T-helper 22 cell (primary cell): ENCODE results near the gene THOC2.
"Not testable (repeated sequence)": the region's sequence is repeated elsewhere in the genome, so short reads cannot be mapped to it uniquely, and the experiment has no call there.

ENCODE experiments used
- DNase-seq: peaks from one replicate; pipeline ENCODE4 v3.0.0-alpha.2; 2020; ENCODE audit warnings: low read depth

The THOC2 gene

DNA sequence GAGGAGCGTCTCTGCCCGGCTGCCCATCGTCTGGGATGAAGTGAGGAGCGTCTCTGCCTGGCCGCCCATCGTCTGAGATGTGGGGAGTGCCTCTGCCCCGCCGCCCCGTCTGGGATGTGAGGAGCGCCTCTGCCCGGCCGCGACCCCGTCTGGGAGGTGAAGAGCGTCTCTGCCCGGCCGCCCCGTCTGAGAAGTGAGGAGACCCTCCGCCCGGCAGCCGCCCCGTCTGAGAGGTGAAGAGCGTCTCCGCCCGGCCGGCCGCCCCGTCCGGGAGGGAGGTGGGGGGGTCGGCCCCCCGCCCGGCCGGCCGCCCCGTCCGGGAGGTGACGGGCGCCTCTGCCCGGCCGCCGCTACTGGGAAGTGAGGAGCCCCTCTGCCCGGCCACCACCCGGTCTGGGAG is 1.2 kb upstream of the THOC2 start:
- DNase-seq: not testable (repeated sequence)

DNA sequence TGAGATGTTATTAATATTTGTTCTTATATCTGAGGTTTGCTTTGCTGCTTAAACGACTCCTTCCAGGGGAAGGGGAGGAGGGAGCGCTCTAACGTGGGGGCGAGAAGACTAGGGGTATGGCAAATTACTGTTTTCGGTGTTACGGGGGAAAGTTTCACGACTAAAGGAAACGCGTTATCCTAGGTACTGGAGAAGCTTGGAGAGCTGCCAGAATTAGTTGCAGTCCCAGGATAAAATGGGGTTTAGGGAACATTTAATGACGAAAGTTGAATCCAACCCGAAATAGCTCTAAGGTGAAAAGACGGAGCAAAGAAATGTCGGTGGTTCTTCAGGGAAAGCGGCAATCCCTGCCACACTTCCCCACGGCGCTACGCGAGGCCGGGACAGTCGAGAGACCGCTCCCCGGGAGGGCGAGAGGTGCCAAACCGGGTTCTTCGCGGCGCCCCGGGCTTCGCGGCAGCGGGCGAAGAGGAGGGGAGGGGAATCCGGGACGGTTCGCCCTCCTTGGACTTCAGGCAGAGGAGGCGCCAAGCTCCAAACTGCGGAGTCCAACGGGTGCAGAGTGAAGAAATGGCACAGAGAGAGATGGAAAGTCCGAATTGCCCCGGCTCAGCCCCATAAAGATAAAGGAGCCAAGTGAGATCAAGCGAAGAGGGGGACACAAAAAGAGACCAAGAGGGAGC is 724 bp downstream of the THOC2 start:
- DNase-seq: no peak

DNA sequence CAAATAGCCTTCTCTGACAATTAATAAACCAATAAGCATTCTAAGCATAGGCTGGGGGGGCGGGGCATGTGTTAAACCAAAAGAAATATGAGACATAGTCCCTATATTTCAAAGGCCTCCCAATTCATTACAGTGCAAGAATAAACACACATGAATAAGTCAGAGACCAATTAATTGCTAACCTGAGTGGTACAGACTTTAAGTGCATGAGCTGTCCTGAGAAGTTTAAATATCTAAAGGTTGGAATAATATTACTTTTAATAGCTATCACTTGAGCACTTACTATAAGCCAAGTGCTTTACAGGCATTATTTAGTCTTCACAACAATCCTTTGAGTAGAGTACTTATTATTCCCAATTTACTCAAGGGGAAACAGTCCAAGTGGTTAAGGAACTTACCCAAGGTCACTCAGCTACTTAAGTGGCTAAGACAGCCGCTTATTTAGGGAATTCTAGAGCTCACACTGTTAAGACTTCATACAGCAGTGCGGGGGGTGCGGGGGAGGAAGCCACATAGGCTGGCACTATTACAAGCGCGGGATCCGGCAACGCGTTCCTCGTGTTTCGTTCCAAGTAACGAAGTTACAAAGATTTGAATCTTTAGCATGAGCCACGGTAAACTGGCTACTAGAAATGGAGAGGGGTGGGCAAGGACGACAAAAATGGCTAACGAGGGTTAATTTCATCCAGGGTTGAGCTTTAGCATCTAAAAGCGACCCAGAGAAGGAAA is 1.4 kb downstream of the THOC2 start:
- DNase-seq: no peak

DNA sequence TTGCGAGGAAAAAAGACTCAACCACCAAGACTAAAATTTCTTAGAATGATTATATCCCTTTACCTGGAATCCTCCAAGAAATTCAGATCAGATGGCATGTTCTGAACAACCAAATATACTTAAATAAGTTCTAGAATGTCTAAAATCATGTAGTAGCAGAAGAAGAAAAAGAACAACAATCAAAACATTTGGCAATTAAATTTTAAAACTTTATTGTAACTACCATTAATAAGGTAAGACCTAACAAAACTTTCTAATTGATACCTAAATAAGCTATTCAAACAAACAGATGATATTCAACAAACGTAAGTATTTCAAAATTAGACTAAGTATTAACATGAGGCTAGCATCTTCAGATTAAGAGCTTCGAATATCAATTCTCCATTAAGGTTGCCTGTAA is 4.3 kb downstream of the THOC2 start:
- no peak for DNase-seq

DNA sequence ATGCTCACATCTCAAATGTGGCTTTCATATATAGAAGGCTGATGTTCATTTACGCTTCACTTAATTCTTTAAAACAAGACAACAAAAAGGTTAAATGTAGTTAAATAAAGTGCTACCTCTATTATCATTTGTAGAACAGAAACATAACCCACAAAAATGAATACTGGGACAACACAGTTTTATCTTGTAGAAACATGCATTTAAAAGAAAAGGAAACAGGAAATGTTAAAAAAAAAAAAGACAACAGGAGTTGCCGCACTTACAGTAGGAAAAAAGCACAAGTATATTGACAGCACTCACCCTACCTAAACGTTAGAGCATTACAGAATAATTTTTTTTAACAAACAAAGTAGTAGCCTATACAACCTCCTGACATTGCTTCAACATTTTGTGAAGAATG is 4.8 kb downstream of the THOC2 start:
- DNase-seq: no peak

- not testable (repeated sequence) for DNase-seq
Observed at GRCh38 chrX:123722193-123722592, 10.7 kb downstream of the THOC2 start.

DNA sequence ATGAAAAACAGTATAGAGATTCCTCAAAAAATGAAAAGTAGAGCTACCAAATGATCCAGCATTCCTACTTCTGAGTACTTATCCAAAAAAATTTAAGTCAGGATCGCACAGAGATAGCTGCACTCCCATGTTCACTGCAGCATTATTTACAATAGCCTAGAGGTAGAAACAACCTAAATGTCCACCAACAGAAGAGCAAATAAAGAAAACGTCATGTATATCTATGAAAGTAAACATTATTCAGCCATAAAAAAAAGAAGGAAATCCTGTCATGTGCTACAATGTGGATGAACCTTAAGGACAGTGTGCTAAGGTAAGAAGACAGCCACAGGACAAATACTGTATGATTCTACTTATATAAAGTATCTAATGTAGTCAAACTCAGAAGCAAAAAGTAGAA is 12.4 kb downstream of the THOC2 start:
- DNase-seq: no peak

- no peak for DNase-seq
Observed at GRCh38 chrX:123713841-123714240, 19.0 kb downstream of the THOC2 start.

- no peak for DNase-seq
Observed at GRCh38 chrX:123713434-123713833, 19.4 kb downstream of the THOC2 start.

- not testable (repeated sequence) for DNase-seq
Observed at GRCh38 chrX:123711201-123711600, 21.7 kb downstream of the THOC2 start.

DNA sequence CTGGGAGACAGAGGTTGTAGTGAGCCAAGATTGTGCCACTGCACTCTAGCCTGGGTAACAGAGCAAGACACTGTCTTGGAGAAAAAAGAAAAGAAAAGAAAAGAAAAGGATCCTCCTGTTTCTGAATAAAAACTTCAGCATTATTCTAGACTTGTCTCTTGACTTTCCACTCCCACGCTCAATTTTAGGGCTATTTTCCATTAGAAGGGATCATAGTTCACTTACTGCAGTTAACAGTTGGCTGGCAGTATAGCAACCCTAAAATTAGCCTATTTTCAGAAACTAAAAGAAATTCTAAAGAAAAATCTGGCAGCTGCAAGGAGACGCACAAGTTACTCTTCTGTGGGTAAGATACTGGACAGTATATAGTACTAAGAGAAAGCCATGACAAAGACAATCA is 28.1 kb downstream of the THOC2 start:
- no peak for DNase-seq

DNA sequence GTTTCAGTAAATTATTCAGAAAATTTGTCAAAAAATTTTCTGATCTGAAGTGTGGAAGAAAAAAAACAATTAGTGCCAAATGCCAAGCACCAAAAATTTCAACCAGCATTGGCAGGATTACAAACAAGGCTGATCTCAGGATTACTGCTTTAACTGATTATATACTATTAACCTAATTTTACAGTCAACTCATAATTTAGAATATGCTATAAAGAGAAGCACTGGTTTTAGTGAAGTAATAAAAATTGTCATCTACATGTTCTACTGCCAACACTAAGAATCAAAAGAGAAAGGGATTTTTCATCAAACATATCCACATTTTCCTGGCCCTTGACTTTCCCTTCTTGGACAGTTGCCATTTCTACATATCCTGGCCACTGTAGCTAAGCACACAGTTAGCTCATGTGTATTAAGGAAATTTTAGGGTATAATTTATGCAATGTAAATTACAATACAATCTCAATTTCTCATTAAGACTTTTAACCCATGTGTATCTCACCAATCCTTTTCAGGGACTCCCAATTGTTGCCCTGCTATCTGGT is 33.8 kb downstream of the THOC2 start:
- DNase-seq: no peak

- no peak for DNase-seq
Observed at GRCh38 chrX:123696334-123696733, 36.5 kb downstream of the THOC2 start.

DNA sequence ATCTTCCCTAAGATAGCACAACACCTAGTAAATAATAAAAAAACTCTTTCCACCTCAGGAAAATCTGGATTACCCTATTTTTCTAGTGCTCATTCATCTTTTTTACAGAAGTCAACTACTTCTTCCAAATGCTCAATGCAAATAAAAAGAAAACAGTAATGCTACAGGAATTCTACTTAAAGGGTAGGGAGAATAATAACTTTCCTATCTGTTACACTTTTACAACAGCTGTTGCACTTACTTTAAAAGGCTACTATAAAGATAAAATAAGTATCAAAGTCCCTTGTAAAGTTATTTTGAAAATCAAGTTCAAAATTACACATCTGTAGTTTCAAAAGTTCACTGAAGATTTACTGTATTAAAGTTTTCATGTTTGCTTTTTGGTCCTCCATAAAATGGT is 37.6 kb downstream of the THOC2 start:
- no peak for DNase-seq

- no peak for DNase-seq
Observed at GRCh38 chrX:123691776-123692175, 41.1 kb downstream of the THOC2 start.

DNA sequence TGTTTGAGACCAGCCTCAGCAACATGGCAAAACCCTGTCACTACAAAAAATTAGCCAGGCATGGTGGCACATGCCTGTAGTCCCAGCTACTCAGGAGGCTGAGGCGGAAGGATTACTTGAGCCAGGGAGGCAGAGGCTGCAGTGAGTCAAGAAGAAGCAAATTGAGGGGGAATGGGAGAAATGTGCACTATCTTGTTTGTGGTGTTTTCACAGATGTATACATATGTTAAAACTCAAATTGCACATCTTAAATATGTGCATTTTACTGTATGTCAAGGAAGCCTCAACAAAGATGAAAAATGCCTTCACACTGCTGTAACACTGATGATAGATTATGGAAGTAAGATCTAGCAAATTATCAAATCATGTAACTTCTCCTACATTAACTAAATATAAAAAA is 44.3 kb downstream of the THOC2 start:
- DNase-seq: no peak

DNA sequence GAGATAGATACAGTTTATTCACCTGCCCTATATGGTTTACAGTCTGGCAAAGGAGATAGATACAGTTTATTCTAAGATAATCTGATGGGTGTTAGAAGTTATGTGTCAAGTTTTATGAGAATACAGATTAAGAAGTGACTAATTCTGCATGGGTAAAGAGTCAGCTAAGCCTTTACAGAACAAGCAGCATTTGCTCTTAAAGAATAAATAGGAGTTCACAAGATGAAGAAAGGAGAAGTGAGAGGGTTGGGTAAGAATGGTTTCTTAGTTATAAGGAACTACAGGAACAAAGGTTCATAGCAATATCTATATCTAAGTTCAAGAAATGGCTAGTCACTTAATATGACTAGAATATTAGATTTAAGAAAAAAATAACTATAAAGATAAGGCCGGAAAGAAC is 47.6 kb downstream of the THOC2 start:
- DNase-seq: no peak

- no peak for DNase-seq
Observed at GRCh38 chrX:123682186-123682585, 50.7 kb downstream of the THOC2 start.

- DNase-seq: not testable (repeated sequence)
Observed at GRCh38 chrX:123679733-123680460, 53.0 kb downstream of the THOC2 start.

- DNase-seq: no peak
Observed at GRCh38 chrX:123675154-123675553, 57.7 kb downstream of the THOC2 start.

DNA sequence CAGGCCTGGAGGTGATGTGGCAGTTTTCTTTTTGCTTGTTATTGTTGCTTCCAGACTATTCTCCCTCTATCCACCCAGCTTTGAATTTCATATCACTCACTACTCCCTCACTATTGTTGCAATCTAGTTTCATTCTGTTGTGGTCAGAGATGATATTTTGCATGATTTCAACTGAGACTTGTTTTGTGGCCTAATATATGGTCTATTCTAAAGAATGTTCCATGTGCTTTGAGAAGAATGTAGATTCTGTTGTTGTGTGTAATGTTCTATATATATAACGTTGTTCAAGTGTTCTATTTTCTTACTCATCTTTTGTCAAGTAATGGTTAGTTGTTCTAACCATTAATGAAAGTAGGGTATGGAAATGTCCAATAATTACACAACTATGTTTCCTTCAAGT is 59.0 kb downstream of the THOC2 start:
- no peak for DNase-seq

DNA sequence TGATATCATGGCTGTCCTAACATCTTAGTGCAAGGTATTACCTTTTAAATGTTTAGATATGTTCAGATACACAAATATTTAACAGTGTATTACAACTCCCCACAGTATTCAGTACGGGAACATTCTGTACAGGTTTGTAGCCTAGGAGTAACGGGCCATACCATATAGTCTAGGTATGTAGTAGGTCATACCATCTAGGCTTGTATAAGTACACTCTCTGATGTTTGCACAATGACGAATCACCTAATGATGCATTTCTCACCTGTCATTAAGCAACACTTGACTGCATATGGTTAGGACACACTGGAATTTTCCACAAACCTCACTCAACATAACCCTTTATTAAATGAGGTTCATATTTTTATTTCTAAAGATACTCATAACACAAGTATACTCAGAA is 67.7 kb downstream of the THOC2 start:
- DNase-seq: no peak
